GM12865 (cell line): ENCODE measurements around the gene SWAP70.

ENCODE experiments used
- DNase-seq: peaks from one replicate; pipeline ENCODE4 v3.0.0; 2010; ENCODE audit warnings: low read depth
- H3K4me3 ChIP-seq: 2 replicates; pipeline ENCODE4 v1.5.1; 2011; ENCODE audit warnings: mild to moderate bottlenecking, low read depth, low read length, control low read depth
- CTCF ChIP-seq: IDR thresholded peaks from 2 replicates; pipeline ENCODE4 v1.5.1; 2011; ENCODE audit warnings: low read length, control low read depth, low read depth, inconsistent platforms; ENCODE audit not compliant: insufficient read depth; ENCODE audit errors: missing control alignments

The SWAP70 gene

GRCh38 chr11:9755561-9756185 is 91.8 kb downstream of the SWAP70 start:
- DNase-seq: no peak
- no peak overlapping the region for H3K4me3 ChIP-seq
- no peak for TF ChIP-seq CTCF

- no peak for TF ChIP-seq CTCF
- no peak for DNase-seq
- H3K4me3 ChIP-seq: no peak overlapping the region
Observed at GRCh38 chr11:9756461-9756860, 92.6 kb downstream of the SWAP70 start.

- H3K4me3 ChIP-seq: no peak overlapping the region
- TF ChIP-seq CTCF: no peak
- no peak for DNase-seq
Observed at GRCh38 chr11:9756878-9757277, 93.0 kb downstream of the SWAP70 start.

GRCh38 chr11:9757809-9758636 is 94.1 kb downstream of the SWAP70 start:
- peak; percentile 85 for TF ChIP-seq CTCF
- DNase-seq: peak; percentile 94
- H3K4me3 ChIP-seq: peak overlapping the region; percentile 89

GRCh38 chr11:9758637-9759518 is 95.0 kb downstream of the SWAP70 start:
- peak; percentile 10 for TF ChIP-seq CTCF
- DNase-seq: peak; percentile 66
- peak overlapping the region; percentile 89 for H3K4me3 ChIP-seq

- TF ChIP-seq CTCF: no peak
- peak; percentile 84 for DNase-seq
- peak overlapping the region; percentile 89 for H3K4me3 ChIP-seq
Observed at GRCh38 chr11:9759519-9760192, 95.8 kb downstream of the SWAP70 start.
